HEK293T (cell line): ENCODE results near the gene LRPPRC.

Experiments used
- BHLHE40 ChIP-seq: fragments of 450-650 bp; IDR thresholded peaks from 2 replicates; pipeline ENCODE4 v1.6.1; 2016; ENCODE audit warnings: mild to moderate bottlenecking, moderate library complexity, borderline replicate concordance
- FOXA1 ChIP-seq: fragments of 450-650 bp; IDR thresholded peaks from 2 replicates; pipeline ENCODE4 v1.6.1; 2016; ENCODE audit warnings: mild to moderate bottlenecking
- FOXM1 ChIP-seq: fragments of 450-650 bp; IDR thresholded peaks from 2 replicates; pipeline ENCODE4 v1.6.1; 2017; ENCODE audit warnings: mild to moderate bottlenecking, borderline replicate concordance
- PKNOX1 ChIP-seq: fragments of 450-650 bp; IDR thresholded peaks from 2 replicates; pipeline ENCODE4 v1.6.1; 2016
- SUZ12 ChIP-seq: fragments of 450-650 bp; IDR thresholded peaks from 2 replicates; pipeline ENCODE4 v1.6.1; 2016; ENCODE audit warnings: mild to moderate bottlenecking
- TARDBP ChIP-seq: fragments of 450-650 bp; IDR thresholded peaks from 2 replicates; pipeline ENCODE4 v1.6.1; 2016
- ZNF384 ChIP-seq: fragments of 450-650 bp; IDR thresholded peaks from 2 replicates; pipeline ENCODE4 v1.6.1; 2016

- TF ChIP-seq PKNOX1 (no peak), SUZ12 (no peak), BHLHE40 (no peak), FOXM1 (no peak), FOXA1 (no peak), TARDBP (no peak), ZNF384 (no peak)
Observed at GRCh38 chr2:43905871-43906270, 89.9 kb downstream of the LRPPRC start.
